Measurements from ENCODE around the gene ZNF146.

The ZNF146 gene

DNA sequence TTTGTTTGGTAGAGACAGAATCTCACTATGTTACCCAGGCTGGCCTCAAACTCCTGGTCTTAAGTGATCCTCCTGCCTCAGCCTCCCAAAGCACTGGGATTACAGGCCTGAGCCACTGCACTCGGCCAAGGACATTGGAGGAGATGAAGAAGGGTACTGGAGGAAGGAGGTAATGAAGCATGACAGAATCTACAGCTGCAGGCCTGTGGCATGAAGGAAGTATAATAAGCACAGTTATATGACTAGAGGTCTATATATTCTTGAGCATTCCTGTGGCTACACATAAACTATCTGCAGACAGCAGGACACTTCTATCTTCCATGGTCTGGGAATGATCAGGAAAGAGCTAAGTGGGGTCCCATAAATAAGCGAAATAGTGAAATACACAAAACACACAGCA is 18.7 kb upstream of the ZNF146 start:
- no peak for DNase-seq (ENCODE audit: low read depth, low spot score)
- in situ Hi-C loops (cut with HindIII; ENCODE audit: low sequenced_read_pairs), result no loop called here
- no peak overlapping the region for H3K4me3 ChIP-seq (ENCODE audit: low read depth, low read length)
- no peak for TF ChIP-seq CTCF (IDR thresholded peaks at IDR 0.05; ENCODE audit: low read depth, low read length)

DNA sequence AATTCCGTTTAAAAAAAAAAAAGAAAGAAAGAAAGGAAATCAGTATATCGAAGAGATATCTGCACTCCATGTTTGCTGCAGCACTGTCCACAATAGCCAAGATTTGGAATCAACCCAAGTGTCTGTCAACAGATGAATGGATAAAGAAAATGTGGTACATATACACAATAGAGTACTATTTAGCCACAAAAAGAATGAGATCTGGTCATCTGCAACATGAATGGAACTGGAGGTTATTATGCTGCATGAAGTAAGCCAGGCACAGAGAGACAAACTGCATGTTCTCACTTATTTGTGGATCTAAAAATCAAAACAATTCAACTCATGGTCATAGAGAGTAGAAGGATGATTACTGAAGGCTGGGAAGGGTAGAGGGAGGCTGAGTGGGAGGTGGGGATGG is 16.8 kb upstream of the ZNF146 start:
- no peak for TF ChIP-seq CTCF (IDR thresholded peaks at IDR 0.05; ENCODE audit: low read depth, low read length)
- DNase-seq (ENCODE audit: low read depth, low spot score), result no peak
- in situ Hi-C loops (cut with HindIII; ENCODE audit: low sequenced_read_pairs), result no loop called here
- no peak overlapping the region for H3K4me3 ChIP-seq (ENCODE audit: low read depth, low read length)

DNA sequence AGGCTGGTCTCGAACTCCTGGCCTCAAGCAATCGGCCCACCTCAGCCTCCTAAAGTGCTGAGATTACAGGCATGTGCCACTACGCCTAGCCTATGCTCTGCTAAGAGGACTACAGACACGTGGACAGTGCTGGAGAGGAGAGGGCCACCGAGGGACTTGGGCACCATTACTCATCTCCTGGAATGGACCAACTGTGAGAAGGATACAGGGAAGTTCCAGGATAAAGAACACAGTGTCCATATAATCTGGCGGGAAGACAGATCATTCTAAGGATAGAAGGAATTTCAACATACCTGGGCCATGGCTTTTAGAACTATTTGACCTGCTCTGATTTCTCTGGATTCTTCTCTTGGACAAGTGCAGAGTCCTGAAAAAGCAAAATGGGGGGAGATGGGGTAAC is 13.2 kb upstream of the ZNF146 start:
- DNase-seq (ENCODE audit: low read depth, low spot score), result no peak
- no peak overlapping the region for H3K4me3 ChIP-seq (ENCODE audit: low read depth, low read length)
- TF ChIP-seq CTCF (IDR thresholded peaks at IDR 0.05; ENCODE audit: low read depth, low read length), result no peak
- in situ Hi-C loops (cut with HindIII; ENCODE audit: low sequenced_read_pairs), result no loop called here

GRCh38 chr19:36203293-36203692 is 11.6 kb upstream of the ZNF146 start:
- DNase-seq (ENCODE audit: low read depth, low spot score), result no peak
- TF ChIP-seq CTCF (IDR thresholded peaks at IDR 0.05; ENCODE audit: low read depth, low read length), result no peak
- no peak overlapping the region for H3K4me3 ChIP-seq (ENCODE audit: low read depth, low read length)
- in situ Hi-C loops (cut with HindIII; ENCODE audit: low sequenced_read_pairs), result no loop called here

GRCh38 chr19:36207605-36208252 is 7.2 kb upstream of the ZNF146 start:
- in situ Hi-C loops (cut with HindIII; ENCODE audit: low sequenced_read_pairs), result no loop called here
- DNase-seq (ENCODE audit: low read depth, low spot score), result no peak
- TF ChIP-seq CTCF (IDR thresholded peaks at IDR 0.05; ENCODE audit: low read depth, low read length), result no peak
- H3K4me3 ChIP-seq (ENCODE audit: low read depth, low read length), result no peak overlapping the region

- DNase-seq (ENCODE audit: low read depth, low spot score), result no peak
- TF ChIP-seq CTCF (IDR thresholded peaks at IDR 0.05; ENCODE audit: low read depth, low read length), result no peak
- H3K4me3 ChIP-seq (ENCODE audit: low read depth, low read length), result no peak overlapping the region
- in situ Hi-C loops (cut with HindIII; ENCODE audit: low sequenced_read_pairs), result no loop called here
Measured at GRCh38 chr19:36209372-36209771, 5.5 kb upstream of the ZNF146 start.

DNA sequence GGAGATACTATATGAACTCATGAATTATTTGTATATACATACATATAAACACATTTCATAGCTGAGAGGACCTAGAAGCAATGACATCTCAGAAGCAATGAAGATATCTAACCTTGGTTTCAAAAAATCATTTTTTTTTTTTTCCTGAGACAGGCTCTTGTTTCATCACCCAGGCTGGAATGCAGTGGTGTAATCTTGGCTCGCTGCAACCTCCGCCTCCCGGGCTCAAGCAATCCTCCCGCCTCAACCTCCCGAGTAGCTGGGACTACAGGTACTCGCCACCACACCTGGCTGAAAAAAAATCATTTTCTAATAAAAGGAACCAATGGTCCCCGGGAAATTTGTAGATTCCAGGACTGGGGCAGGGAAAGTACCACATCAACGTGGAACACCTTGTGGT is 4.4 kb upstream of the ZNF146 start:
- no peak for DNase-seq (ENCODE audit: low read depth, low spot score)
- no peak overlapping the region for H3K4me3 ChIP-seq (ENCODE audit: low read depth, low read length)
- no peak for TF ChIP-seq CTCF (IDR thresholded peaks at IDR 0.05; ENCODE audit: low read depth, low read length)
- in situ Hi-C loops (cut with HindIII; ENCODE audit: low sequenced_read_pairs), result no loop called here

Measured in astrocyte of the spinal cord (primary cell).